ENCODE data around the gene NCOR2. TPM values are rescaled to one million over a fixed set of nuclear protein-coding genes. Genes with fewer than 3 reads are reported as not detected.

The NCOR2 gene
- total and polyA plus RNA-seq, 10 of the 15 experiments (the other 5 are each of a cell fraction or from before 2014, with no cell fraction given) = 0.43 to 179 (median 14.9) TPM

- TF ChIP-seq KLF5 (IDR thresholded peaks at IDR 0.05; ENCODE audit: partially characterized antibody) (no peak), PBX3 (IDR thresholded peaks at IDR 0.05; ENCODE audit: insufficient replicate concordance, low read depth, low read length) (no peak), POLR2AphosphoS5 (IDR thresholded peaks at IDR 0.05; ENCODE audit: low read length) (0 out of 2 replicates have a peak, but pooled peaks have one; percentile 3), CHD1 (IDR thresholded peaks at IDR 0.05; ENCODE audit: low read depth, low read length) (no peak), ZSCAN29 (IDR thresholded peaks at IDR 0.05) (peak; percentile 45; the same call in 1 of the 2 replicates), ZZZ3 (IDR thresholded peaks at IDR 0.05; ENCODE audit: control insufficient read depth, insufficient read length, low read depth) (no peak), EGR1 (IDR thresholded peaks at IDR 0.05; ENCODE audit: borderline replicate concordance in 1 of 2, low read depth in 2 of 2, low read length in 2 of 2) (peak in 1 of 2 experiments; percentile 41; a peak in 1 of 3 replicates), TCF3 (IDR thresholded peaks at IDR 0.05; ENCODE audit: borderline replicate concordance, insufficient read depth, low read depth, low read length) (0 out of 2 replicates have a peak, but pooled peaks have one; percentile 10), POLR2A (IDR thresholded peaks at IDR 0.05; ENCODE audit: low read depth, low read length) (peak; percentile 71), TCF12 (IDR thresholded peaks at IDR 0.05; ENCODE audit: low read depth, low read length) (0 out of 2 replicates have a peak, but pooled peaks have one; percentile 3), GATAD2B (conservative IDR thresholded peaks at IDR 0.05; ENCODE audit: low read depth) (peak; percentile 21), BACH1 (IDR thresholded peaks at IDR 0.05; ENCODE audit: borderline replicate concordance) (no peak; the same call in 1 of the 2 replicates), POU2F2 (IDR thresholded peaks at IDR 0.05; ENCODE audit: borderline replicate concordance, low read depth, low read length) (no peak)
These were observed at the start of gene NCOR2 (continued) for GRCh38 chr12:124566997-124567672.
